GM19351 (cell line): Measurements from ENCODE around the gene DGAT2.

Source experiments
- ATAC-seq: cut with Tn5 transposase; IDR thresholded peaks from one replicate; pipeline ENCODE4 v1.9.1; 2021; ENCODE audit warnings: mild to moderate bottlenecking, moderate library complexity; ENCODE audit not compliant: unreplicated experiment

Gene DGAT2

DNA sequence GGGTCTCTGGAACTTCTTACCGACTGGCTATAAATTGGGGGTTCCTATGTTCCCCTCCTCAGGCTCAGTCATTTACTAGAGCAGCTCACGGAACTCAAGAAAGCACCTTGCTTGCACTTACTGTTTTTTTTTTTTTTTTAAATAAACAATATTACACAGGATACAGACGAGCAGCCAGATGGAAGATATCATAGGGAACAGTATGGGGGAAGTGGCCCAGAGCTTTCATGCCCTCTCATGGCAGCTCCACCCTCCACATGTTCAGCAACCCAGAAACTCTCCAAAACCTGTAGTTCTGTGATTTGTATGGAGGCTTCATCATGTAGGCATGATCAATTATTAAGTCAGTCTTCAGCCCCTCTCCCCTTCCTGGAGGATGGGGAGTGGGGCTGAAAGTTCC lies 54.0 kb downstream of the DGAT2 start:
- ATAC-seq: no peak

DNA sequence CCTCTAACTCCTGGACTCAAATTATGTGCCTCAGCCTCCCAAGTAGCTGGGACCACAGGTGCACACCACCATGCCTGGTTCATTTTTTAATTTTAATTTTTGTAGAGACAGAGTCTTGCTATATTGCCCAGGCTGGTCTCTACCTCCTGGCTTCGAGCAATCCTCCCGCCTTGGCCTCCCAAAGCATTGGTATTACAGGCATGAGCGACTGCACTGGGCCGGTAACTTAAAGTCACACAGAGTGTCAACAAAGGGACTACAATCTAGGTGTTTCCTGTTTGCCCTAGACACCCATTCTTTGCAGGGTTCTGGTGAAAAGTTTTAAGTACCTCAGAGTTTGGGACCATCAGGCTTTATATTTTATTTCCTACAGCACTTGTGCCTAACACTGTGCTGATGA lies 54.8 kb downstream of the DGAT2 start:
- no peak for ATAC-seq

DNA sequence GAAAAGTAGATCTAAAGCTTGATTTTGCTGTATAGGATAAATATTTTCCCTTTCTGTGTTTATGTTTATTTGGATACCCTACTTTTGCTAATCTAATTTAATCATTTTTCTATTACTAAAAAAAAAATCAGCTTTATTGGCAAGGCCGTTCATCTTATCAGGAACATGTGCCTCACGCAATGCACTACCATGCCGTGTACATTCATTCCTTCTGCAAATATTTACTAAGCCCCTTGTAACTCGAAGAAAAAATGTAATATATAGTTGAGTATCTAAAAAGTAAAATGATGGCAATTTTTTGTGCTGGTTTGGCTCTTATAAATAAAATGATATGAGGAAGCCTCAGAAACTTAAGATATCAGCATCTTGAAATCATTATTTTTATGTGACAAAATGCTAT lies 55.4 kb downstream of the DGAT2 start:
- ATAC-seq: no peak

DNA sequence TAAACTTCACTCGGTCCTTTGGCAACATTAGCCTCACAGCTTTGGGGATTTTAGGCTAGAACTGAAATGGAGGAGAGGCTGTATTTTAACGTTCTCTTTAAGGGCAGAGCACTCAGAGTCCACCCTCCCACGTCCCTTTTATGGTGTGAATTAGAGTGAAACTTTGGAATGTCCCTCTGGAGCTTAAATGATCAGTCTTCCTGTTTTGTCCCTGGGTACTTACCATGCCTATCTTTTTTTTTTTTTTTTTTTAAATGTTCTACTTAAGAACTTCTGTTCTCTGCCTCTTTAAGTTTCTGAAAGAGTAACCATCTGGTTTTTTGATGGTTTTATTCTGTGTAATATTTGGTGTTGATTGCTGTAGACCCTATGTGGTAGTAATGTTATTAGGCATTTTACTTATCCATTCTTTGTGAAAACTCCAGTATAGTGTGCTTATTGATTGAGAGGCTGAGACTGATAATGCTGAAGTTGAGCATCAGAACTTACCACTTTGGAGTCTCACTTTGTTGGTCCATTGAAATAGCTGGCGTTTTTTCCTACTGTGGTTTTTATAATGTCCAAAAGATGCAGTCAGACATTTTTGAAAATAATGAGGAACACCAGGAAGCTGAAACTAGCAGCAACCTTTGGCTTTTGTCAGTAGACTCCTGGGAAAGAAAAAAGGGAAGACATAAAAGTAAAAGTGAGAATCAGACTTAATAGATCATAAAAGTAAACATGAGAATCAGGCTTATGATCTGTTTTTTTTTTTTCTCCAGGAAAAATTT lies 58.1 kb downstream of the DGAT2 start:
- ATAC-seq: no peak

DNA sequence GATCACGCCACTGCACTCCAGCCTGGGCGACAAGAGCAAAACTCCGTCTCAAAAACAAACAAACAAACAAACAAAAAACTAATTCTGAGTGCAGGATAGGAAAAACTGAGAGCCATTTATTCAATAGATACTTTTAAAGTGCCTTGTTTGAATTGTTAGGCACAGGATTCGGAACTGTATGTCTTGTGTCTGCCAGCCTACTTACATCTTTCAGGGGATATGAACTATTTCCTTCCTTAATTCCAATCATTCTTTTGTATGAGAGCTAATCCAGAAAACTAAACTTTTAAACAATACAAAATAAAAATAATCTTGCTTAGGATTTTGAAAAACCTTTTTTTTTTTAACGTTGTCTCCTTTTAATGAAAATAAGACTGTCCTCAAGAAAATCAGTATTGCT lies 59.0 kb downstream of the DGAT2 start:
- ATAC-seq: no peak

DNA sequence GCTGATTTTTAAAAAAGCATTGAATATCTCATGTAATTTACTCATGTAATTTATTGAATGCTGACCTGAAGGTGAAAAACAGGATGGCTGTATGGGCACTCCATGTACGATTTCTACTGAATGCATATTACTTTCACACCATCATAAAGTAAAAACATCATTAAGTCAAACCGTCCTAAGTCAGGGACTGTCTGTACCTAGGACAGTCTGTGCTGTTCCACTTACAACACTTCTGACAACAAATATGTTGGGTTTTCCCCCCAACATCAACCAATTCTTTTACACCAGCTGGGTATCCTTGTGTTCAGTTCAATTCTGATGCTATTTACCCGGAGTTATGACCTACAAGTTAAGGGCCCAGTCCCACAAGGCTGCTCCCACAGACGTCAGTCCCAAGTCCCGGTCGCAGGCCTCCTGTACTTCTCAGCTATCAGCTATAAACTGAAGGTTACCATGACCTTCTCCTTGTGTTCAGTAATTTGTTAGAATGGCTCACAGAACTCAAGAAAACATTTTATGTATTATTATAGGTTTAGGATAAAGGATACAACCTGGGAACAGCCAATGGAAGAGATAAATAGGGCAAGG lies 63.4 kb downstream of the DGAT2 start:
- ATAC-seq: no peak

DNA sequence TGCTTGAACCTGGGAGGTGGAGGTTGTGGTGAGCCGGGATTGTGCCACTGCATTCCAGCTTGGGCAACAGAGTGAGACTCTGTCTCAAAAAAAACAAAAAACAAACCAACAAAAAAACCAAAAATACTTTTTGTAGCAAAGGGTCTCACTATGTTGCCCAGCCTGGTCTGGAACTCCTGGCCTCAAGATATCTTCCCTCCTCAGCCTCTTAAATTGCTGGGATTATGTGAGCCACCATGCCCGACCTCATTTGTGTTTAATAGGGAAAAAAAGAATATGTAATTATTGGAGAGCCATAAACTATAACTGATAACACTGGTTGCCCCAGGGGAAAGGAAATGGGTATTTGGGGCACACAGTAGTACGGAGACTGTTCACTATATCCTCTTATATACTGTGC lies 66.2 kb downstream of the DGAT2 start:
- no peak for ATAC-seq

DNA sequence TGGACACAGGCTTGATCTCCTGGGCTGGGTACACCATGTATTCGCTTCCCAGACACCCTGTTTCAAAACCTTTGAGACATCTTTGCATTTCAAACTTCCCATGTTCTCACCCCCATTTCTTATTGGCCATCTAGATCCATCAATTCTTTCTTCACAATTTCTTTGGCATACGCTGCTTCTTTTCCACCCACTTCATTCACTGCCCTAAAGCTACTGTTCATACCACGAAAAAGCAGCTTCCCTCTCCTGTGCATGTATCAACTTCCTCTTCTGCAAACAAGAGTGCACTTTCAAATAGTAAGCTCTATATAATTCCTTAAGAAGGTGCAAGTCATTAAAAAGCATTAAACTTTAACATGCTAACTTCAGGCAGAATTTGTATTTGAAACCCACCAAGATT lies 67.8 kb downstream of the DGAT2 start:
- ATAC-seq: no peak

DNA sequence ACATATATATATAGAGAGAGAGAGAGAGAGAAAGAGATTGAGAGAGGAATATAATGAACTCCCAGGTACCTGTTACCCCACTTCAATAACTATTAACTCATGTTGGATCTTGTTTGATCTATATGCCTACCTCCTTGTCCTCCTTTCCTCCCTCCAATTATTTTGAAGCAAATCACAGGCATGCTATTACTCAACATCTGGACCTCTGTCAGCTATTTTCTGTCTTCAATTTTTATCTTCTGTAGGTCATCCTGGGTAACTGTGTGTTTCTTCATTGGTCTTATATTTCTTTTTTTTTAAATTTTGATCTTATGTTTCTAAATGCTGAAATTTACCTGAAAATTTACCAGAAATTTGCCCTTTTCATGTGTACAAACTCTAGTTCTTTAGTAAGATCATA lies 71.3 kb downstream of the DGAT2 start:
- no peak for ATAC-seq

DNA sequence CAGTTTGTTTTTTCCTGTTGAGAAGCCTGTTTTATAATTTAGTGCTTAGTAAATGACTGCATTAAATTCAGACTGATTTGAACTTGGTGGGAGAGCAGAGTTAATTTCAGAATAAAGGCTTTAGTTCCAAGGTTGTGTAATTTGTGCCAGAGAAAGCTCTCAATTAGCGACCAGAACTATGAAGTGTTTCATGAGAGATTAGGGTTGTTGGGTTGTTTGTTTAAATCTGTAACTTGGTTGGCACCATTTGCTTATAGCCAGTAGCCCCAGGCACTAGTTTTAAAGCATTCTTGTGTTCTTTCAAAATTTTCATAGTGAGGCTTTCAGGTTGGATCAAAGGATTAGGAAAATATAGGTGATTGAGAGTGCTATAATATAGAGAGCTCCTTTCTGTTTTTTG lies 71.9 kb downstream of the DGAT2 start:
- no peak for ATAC-seq

DNA sequence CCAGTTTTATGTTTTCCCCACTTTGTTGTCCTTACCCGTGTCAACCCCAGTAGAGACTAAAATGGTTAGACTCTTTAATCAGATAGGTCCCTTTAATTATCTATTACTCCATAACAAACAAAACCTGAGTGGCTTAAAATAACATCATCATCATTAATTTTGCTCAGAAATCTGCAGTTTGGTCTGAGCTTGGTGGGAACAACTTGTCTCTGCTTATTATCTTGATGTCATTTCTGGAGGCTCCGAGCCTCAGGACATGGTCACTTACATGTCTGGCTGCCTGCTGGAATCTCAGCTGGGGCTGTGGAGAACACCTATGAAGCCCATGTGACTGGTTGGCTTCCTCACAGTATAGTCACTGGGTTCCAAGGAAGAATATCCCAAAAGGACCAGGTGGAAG lies 73.2 kb downstream of the DGAT2 start:
- no peak for ATAC-seq

DNA sequence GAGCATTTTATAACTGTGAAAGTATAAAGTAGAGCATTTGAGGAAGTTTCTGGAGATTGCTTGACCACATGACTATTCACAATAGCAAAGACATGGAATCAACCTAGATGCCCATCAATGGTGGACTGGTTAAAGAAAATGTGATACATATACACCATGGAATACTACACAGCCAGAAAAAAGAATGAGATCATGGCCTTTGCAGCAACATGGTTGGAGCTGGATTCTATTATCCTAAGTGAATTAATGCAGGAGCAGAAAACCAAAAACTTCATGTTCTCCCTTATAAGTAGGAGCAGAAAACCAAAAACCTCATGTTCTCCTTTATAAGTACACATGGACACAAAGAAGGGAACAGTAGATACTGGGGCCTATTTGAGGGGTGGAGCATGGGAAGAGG lies 76.7 kb downstream of the DGAT2 start:
- ATAC-seq: no peak

DNA sequence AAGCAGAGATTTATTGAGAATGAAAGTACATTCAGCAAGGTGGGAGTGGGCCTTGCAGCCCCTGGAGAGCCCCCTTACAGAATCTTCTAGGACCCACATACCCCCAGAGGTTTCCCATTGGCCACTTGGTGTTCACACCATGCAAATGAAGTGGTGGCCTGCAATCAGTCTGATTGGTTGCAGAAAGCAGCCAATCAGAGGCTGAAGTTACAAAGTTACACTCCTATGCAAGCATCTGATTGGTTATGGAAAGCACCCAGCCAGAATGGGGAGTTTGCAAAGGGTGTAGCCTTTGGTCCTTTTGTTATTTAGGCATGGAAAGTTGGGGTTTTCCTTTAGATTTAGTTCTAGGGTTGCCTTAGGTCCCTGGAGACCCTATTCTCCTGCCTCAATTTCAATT lies 81.3 kb downstream of the DGAT2 start:
- ATAC-seq: no peak

DNA sequence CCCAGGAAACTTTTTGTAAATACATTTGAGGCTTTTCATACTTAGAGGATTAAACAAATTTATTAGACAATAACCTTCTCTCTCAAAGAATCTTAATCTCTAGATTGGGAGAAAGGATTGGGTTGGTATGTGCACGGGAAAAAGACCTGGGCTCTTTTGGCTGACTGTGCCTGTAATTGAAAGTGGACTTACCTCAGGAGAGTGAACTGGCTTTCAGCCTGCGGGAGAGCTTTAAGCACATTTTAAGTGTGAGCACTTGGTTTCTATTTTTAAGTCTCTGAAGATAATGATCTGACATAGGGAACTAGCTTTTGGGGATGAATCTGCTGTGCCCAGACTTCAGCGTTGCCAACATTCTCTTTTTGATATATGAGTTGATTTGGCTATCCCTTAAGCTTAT lies 82.2 kb downstream of the DGAT2 start:
- ATAC-seq: no peak
